GM21360 (cell line): ENCODE measurements around the gene DAB2IP.

ENCODE experiments used
- ATAC-seq: cut with Tn5 transposase; IDR thresholded peaks from one replicate; pipeline ENCODE4 v1.9.1; 2021; ENCODE audit warnings: mild to moderate bottlenecking, moderate library complexity; ENCODE audit not compliant: unreplicated experiment

Gene DAB2IP

DNA sequence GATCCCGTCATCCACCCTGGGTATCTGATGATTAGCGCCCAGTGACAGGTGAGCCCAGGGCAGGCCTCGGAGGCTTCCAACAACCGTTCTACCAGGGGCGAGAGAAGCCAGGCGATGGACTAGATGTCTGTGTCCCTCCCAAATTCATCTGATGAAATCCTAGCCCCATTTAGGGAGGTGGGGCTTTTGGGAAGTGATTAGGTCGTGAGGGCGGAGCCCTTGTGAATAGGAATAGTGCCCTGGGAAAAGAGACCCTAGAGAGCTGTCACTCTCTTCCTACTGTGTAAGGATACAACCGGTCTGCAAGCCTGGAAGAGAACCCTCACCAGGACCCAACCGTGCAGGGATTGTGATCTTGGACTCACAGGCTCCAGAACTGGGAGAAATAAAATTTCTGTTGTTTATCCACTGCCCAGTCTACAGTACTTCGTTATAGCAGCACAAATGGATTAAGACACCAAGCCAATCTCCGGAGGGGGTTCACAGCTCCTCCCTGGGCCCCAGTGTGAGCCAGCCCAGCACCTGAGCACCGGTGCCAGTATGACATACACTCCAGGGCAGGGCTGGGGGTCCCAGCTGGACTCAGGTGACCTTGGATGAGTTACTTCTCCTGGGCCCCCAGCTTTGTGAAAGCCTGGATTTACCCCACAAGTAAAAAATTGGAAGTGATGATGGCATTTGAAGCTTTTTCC lies 162.2 kb downstream of the DAB2IP start:
- ATAC-seq: no peak

DNA sequence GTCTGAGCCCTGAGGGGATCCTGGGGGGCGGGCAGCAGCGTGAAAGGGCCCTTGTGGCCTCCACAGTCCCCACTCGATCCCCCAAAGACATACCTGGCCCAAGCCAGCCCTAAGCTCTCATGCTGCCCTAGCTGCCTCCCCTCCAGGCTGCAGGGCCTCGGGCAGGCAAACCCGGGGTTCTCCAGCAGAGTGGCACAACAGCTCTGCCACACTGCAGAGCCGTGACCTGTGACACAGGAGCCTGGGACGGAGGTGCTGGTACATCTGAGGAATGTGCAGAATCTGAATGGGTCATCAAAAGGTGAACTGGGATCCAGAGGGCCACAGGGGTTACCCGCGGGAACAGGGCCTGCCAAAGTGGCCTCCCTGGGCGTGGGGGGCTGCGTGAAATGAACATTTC lies 163.2 kb downstream of the DAB2IP start:
- ATAC-seq: no peak

DNA sequence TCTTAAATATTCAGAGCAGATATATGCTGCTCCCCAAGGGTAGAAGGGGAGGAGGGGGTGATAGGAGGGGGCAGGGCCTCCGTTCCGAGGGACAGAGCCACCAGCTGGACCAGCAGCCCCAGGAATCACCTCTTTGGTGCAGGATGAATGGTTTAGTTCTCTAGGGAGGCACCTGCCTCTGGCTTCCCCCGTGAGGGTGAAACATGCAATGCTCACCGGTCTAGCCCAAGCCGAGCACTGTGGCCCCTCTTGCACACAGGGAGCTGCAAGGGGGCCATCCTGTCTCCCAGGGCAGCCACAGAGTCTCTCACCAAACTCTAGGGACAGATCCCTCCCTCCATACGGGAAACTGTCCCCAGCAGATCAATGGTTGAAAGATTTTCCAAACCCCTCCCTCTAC lies 163.7 kb downstream of the DAB2IP start:
- no peak for ATAC-seq

DNA sequence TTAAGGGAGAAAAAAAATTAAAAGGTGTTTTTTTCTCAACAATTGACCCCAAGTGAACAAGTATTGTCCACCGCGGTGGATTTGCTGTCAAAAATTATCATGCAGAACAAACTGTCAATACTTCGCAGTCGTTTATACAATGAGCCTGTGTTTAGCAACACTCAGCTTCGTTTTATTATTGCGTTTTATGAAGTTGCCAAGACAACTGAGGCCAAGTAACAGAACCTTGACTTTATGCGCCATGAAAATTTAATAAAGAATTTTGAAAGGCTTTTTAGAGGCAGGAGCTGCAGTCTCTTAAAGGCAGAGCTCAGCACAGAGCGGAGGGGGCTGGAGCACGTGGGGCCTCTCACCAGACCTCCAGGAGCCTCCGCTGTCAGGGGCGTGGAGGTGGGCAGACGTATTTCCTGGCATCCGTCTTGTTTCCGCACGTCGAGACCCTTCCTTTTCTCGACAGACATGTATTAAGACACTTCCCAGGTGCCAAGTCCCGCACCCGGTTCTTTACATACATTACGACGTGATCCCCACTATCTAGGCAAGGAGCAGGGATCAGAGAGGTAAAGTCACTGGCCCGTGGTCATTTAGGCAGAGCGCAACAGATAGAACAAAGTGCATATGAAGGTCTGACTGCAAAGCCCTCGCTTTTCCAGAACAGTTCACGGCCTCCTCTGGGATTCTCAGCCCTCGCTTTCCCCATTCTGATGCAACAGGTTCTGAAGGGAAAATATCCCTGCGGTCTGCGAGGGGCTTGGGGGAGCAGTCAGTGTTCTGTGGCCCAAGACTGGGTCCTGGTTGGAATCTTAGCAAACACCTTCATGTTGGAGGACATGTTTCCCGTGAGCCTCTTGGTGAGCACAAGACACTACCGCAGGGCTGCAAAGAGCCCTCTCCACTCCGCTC lies 164.4 kb downstream of the DAB2IP start:
- no peak for ATAC-seq

DNA sequence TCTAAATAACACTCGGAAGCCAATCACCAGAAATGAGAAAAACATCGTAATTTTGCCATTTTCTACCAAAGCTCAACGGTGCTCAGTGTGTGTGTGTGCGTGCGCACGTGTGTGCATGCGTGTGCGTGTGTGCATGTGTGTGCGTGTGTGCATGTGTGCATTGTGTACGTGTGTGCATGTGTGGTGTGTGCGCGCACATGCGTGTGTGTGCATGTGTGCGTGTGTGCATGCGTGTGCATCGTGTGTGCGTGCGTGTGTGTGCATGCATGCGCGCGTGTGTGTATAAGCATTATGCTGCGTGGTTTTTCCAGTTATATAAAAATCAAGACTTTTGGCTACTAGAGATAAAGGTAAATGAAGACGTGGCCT lies 165.0 kb downstream of the DAB2IP start:
- ATAC-seq: no peak

DNA sequence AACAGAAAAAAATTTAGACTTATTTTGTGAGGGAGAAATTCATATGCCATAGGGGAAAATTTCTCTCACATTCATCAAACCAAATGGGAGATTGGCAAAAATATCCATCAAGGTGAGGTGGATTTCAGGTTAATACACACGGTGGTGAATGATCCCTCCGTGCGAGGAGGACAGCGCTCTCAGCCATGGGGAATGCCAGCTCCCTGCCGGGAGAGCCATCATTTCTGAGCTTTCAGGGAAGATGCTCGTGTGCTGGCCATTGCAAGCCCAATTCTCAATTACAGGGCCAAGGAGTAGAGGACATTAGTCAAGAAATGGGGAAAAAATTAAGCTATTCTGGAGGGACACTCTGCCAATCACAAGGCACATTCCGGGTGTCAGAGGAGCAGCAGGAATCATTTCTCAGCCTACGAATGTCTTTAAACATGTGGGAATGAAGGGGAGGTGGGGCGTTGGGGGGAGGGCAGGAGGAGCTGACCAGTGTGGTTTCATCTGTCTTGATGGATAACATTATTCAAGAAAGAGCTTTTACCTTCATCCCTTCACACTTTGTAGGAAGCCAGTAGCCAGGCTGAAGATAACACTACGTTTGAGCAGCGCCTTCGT lies 165.5 kb downstream of the DAB2IP start:
- no peak for ATAC-seq

DNA sequence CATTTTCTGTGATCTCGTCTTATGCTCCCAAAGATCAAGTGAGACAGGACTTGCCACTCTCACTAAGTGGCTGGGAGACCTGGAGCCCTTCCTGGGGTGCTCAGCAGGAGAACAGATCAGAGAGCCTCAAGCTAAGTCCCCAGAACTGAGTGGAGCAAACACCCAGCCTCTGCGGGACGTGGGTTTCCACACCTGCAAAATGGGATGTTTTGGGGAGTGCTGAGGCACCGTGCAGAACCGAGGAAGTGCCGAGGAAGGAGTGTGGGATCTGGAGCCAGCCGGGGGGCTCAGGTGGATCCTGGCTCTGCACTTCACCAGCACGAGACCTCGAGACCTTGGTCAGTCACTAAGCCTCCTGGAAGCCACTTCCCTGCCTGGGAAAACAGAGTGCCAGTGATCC lies 166.0 kb downstream of the DAB2IP start:
- no peak for ATAC-seq

DNA sequence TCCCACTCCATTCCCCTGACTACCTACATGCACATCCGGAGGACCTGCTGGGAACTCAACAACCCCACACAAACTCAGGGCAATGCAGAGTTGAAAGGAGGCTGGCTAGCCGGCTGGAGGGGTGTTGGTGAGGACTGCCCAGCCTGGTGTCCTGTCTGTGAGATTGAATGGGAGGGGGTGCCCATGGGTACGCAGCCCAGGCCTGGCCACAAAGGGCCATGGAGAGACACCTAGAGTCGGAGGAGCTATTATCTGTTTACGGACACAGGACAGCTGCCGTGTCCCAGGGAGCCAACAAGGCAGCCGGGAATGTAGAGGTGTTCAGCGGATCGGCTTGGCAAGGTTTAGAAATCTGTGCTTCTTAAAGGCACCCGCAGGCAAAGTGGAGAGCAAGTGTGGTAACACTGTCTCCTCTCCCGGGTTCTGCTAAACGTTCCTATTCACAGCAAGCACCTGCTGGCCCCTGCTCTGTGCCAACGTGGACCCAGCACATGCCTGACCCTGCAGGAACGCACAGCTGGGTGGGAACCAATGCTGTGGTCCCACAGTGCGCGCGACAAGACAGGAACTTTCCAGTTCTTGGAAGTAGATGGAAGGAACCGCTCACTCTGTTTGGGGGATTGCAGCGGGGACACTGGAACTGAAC lies 166.7 kb downstream of the DAB2IP start:
- ATAC-seq: no peak

DNA sequence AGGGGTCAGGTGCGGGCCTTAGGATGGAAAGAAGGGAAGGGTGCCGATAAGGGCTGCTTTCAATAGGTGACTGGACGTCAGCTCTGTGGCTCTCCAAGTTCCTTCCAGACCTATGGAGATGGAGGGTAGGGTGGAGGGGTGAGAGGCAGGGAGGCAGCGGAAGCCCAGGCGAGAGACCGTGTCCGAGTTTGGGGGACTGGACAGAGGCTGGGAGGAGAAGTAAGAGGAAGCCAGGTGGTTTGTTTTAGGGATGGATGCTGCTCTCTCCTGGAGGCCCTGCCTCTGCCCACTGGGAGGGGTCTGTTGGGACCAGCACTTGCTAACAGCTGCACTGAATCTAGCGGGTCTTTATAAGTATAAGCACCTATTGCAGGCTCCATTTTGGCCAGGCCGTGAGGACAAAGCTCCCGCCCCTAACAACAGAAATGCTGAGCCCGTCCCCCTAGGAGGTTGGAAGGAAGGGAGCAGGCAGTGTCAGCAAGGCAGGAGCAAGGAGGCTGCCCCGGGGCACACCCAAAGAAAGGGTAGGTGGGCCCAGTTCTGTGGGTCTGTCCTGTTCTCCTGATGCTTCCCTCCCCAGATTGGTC lies 167.5 kb downstream of the DAB2IP start:
- no peak for ATAC-seq

DNA sequence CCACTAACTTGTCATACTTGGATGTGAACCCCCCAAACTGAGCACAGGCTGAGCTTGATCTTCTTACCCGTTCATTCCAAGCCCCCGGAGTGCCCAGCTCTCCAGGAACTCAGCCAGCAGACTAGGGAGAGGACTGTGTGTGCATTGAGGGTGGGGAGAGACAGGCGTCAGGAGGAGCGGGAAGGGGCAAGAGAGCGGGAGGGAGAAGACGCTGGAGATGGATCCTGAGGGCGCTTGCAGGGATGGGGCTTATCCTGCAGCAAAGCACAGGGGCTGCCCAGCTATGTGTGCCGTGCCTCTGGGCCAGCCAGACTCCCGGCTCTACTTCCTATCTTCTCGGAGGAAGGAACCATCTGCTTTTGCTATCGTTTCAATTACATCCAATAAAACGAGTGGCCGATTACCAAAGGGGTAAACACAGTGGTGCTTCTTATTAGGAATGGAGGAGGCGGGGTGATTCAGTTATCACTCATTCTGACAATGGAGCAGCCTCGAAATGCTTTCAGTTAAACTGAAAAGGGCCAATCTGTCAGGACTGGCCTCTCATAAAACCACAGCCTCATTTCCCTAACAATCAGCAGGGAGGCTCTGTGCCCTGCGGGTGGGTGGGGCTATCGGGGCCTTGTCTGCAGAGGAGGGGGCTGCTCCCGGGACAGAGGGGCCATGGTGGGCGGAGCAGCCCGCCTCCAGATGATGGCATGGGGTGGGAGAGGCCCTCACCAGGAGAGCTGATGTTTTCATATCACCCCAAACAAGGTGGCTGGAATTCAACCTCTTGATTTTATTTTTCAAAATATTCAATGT lies 168.2 kb downstream of the DAB2IP start:
- ATAC-seq: no peak

DNA sequence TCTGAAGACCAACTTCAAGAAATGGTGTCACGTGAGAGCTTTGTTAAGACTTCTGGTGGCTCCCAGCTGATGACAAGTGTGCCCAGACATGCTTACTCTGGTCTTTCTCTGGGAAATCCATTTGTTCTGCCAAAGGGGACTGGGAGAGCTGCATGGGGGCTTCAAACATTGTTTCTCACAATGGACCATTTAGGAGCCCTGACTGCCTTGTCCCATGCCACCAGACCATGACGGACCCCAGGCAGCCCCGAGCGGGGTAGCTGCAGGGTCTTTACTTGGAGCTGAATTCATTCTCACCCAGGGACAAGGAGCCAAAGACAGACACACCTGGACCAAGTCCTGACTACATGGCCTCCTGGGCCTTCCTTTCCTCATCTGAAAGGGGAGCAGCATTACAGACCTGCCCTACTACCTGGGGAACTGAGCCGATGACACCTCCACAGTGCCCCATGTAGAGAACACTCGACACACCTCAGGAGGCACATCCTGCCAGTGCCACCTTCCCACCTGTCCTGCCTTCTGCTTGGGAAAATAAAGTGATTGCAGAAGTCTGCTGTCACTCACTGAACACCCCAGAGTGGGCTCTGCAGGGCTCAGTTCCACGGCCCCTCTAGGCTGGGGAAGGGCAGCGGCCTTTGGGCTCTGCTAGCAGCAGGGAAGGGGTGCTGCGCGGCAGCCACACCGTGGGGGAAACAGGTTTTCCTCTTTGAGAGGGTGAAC lies 169.0 kb downstream of the DAB2IP start:
- no peak for ATAC-seq

DNA sequence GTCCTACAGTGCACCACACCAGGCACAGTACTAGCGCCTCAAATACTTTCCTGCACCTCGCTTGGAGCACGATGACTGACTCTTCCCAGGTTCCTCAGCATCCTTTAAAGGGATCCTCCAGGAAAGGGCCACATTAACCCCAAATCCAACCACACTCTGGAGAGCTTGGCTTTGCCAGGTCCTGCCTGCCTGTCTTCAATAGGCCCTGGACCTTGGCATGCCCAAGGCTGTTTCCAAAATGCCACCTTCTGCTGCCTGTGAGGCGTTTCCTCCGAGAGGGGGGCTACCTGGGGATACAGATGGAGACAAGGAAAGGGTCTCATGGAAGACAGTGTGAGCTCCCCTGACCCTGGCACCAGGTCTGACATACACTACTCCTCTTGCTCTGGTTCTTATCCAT lies 169.9 kb downstream of the DAB2IP start:
- no peak for ATAC-seq

DNA sequence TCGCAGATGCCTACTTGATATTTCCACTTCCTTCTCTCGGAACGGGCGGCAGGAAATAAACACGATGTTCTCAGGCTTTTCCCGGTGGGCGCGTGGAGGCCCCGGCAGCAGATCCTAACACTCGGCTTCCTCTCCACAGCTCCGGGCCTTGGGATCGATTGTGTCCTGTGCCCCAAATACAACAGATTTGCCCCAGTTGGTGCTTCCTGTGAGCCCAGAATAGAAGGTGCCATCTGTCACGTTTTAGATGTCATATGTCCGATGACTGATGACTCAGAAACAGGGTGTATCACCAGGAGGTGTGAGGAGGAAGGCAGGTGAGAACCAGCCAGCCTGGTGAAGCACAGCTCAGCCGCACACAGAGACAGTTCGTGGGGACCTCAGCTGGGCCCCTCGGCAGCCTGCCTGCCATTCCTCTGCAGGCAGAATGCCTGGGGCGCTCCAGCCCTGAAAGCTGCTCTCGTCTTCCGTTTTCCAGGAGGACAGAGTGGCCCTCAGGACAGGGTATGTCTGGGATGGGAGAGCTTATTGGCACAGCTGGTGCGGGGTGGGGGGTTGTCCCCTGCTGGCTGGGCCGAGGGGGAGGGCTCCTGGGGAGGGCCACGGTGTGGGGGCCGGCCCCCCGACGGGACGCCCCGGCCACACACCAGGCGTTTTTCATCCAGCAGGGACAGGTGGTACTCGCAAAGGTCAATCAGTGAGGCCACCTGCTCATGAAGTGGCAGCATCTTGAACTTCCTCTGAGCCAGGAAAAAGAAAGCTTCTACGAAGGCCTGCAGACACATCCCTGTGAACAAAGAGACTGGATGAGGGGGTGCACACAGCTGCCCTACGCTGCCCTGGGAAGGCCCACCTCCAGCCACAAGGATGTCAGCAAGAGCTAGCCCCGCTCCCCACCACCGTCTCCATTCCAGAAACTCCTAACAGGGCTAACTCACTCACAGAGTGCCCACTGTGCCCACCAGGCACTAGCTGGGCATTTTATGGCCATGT lies 171.0 kb downstream of the DAB2IP start:
- no peak for ATAC-seq

DNA sequence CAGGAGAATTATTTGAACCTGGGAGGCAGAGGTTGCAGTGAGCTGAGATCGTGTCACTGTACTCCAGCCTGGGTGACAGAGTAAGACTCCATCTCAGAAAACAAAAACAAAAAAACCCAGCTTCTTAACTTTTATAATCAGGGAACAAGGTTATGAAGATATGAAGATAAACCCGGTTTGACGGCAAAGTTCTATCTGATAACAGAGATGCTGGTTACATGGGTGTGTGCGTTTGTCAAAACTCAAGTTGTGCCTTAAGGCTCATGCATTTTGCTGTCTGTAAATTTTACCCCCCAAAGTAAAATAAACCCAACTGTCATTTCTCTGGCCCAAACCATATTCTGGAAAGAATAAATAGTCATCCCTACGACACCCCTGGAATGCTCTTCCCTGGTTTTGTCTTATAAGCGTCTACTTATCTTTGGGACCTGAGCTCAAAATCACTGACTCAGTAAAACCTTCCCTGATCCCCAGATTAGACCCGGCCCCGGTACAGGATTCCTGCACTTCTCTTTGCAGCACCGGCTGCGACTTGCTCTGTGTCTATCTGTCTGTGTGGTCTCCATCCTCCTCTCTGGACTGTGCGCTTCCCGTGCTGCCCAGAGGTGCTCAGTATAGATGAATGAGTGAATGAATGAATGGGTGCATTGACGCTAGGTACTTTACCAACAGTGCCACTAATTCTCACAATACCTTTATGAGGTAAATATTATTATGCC lies 172.2 kb downstream of the DAB2IP start:
- no peak for ATAC-seq

DNA sequence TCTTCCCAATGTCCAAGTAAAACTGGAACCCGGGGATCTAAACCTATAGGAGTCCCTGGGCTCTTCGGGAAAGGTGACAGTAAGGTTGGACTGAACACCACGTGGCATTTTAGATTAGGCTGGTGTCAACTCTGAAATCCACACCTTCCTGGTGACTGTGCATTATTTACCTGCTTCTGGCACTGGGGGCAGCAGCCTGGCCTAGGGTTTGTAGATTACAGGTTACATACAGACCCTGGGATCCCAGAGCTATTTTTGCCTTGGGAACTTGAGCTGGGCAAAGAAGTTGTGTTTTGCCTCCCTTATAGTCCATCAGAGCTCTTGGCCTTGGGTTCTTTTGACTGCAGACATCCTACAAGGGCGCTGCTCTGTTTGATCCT lies 173.2 kb downstream of the DAB2IP start:
- no peak for ATAC-seq

DNA sequence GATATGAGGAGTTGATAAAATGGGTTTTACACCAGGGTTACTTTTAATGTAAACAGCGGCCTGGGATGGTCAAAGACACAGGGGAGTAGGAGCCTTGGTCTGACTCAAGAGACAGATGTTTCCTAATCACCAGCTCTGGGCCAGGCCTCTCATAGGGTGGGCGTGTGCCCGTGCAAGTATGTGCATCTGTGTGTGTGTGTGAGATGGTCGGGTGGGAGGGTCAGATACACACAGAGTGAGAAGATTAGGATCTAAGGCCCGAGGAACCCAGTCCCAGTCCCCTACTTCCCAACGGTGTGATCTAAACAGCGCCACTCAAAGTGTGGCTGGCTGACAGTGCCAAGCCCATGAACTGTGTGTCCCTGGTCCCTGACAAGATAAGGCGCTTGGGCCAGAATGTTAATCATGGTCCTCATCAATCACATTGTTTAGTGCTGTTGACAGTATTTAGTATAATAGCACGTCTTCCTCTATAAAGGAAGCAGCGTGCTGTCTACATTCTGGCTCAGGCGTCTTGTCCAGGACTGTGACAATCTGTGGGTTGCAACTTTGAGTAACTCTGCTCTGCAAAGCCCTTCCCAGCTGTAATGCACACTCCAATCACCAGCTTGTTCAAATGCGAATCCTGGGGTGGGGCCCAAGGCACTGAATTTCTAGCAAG lies 173.7 kb downstream of the DAB2IP start:
- no peak for ATAC-seq

DNA sequence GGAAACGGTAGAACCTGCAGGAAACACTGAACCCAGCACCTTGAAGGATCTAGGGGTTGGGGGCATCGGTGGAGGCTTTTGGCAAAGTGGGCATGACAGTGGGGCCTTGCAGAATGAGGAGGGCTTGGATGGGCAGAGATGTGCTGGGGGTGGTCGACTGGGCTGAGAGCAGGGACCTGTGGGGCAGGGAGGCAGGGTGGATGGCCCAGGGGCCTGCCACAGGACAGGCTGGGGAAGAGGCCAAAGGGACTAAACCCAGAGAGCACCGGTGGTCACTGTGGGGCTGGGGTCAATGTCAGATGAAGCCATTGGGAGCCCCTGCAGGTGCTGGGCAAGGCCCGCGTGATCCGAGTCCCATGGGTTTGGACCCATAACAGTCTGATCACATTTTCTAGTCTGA lies 175.3 kb downstream of the DAB2IP start:
- no peak for ATAC-seq
